Spinal cord (tissue), 10 donors: Measurements from ENCODE around the gene STK11IP. TPM values are rescaled to one million over a fixed set of nuclear protein-coding genes. Genes with fewer than 3 reads are reported as not detected.

ENCODE experiments used
- DNase-seq, 6 donors: peaks; one replicate each; pipeline versions ENCODE4 v3.0.0 to v3.0.0-alpha.2; 2013 to 2015; ENCODE audit warnings: low spot score in 6 of 6, low read depth in 4 of 6
- H3K27ac ChIP-seq: one replicate; pipeline ENCODE4 v1.5.1; 2013; ENCODE audit warnings: low read depth, low read length, control low read depth
- H3K27me3 ChIP-seq: one replicate; pipeline ENCODE4 v1.6.1; 2013; ENCODE audit warnings: low read length; ENCODE audit not compliant: control insufficient read depth, insufficient read depth
- H3K36me3 ChIP-seq: one replicate; pipeline ENCODE4 v1.6.1; 2013; ENCODE audit warnings: low read length; ENCODE audit not compliant: control insufficient read depth, insufficient read depth
- H3K4me1 ChIP-seq: one replicate; pipeline ENCODE4 v1.6.1; 2013; ENCODE audit warnings: low read length; ENCODE audit not compliant: control insufficient read depth, insufficient read depth
- H3K4me3 ChIP-seq: one replicate; pipeline ENCODE4 v1.5.1; 2013; ENCODE audit warnings: low read depth, low read length, control low read depth
- H3K9me3 ChIP-seq: one replicate; pipeline ENCODE4 v1.6.1; 2013; ENCODE audit warnings: low read length; ENCODE audit not compliant: control insufficient read depth, insufficient read depth
- WGBS: methylation state at CpG from one replicate; pipeline ENCODE4 v1.1.5; 2013; ENCODE audit warnings: missing lambda C conversion rate; ENCODE audit not compliant: insufficient coverage; 5-methylcytosine and 5-hydroxymethylcytosine counted together
- polyA plus RNA-seq, 2 donors: library from polyadenylated mRNA; unstranded; fragments of 120-200 nt; gene quantifications; one replicate each; pipeline ENCODE4 v1.2.1, GENCODE V29; 2013; ENCODE audit not compliant: insufficient read length in 2 of 2
- total RNA-seq, 2 donors: library from RNA; depleted of rRNA in 1 of 2; stranded (reverse); fragments of 120-200 nt in 1 of 2; fragments of >200 nt in 1 of 2; gene quantifications; one replicate each; pipeline versions ENCODE4 v1.2.3 to v1.2.4, GENCODE V29; 2013 to 2014
- donor health status: healthy.

Gene STK11IP
- total and polyA plus RNA-seq, 4 donors, result 23.4 to 53.9 (median 35.2) TPM

DNA sequence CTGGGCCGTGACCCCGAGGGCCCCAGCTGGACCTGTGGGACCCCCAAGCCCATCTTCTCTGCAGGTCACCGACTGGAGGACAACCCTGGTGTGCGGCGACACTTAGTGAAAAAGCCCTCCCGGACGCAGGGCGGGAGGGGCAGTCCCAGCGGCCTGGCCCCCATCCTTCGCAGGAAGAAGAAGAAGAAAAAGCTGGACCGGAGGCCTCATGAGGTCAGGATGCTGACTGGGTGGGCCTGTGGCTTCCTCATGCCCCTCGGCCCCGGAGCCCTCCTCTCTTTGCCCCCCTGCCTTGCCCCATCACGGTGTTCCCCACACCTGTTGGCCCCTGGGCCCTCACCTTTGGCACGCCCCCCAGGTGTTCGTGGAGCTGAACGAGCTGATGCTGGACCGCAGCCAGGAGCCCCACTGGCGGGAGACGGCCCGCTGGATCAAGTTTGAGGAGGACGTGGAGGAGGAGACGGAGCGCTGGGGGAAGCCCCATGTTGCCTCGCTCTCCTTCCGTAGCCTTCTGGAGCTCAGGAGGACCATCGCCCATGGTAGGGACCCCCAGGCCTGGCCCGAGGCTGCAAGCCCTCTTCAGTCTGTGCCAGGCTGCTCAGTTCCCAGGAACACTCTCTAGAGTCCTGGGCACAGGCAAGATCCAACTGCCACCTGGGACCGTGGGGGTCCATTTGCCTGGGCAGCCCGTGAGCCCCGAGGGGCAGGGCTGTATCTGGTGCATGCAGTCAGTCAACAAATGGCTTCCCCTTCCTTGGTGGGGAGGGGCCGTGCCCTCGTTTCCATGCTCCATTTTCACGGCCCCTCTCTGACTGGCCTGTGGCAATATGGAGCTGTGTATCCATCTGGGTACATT lies 34.5 kb downstream of the STK11IP start:
- H3K36me3 ChIP-seq, result peaks cover 89% of the 10 kb centered on the region
- peaks cover 23% of the 10 kb centered on the region for H3K4me1 ChIP-seq
- DNase-seq, result no peak
- WGBS, result 87% methylated on average over 31 of the region's 34 CpGs
- no peaks in the 10 kb centered on the region for H3K27me3 ChIP-seq
- H3K27ac ChIP-seq, result no peak overlapping the region
- H3K9me3 ChIP-seq, result no peaks in the 10 kb centered on the region
- H3K4me3 ChIP-seq, result no peak overlapping the region

DNA sequence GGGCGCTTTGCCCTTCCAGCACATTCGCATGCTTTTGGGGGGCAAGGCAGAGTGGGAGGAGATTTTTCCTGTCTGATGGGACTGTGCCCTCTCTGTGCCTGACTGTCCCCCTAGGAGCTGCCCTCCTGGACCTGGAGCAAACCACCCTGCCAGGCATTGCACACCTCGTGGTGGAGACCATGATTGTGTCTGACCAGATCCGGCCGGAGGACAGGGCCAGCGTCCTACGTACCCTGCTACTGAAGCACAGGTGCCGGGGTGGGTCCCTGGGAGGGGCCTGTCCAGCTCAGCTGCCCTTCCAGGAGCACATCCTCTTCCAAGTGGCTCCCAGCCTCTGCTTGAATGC lies 35.1 kb downstream of the STK11IP start:
- Histone ChIP-seq H3K4me1 (peaks cover 21% of the 10 kb centered on the region), H3K27ac (no peak overlapping the region), H3K36me3 (peaks cover 95% of the 10 kb centered on the region), H3K9me3 (no peaks in the 10 kb centered on the region), H3K27me3 (no peaks in the 10 kb centered on the region), H3K4me3 (no peak overlapping the region)
- WGBS, result 90% methylated on average over 7 of the region's 8 CpGs
- no peak for DNase-seq

DNA sequence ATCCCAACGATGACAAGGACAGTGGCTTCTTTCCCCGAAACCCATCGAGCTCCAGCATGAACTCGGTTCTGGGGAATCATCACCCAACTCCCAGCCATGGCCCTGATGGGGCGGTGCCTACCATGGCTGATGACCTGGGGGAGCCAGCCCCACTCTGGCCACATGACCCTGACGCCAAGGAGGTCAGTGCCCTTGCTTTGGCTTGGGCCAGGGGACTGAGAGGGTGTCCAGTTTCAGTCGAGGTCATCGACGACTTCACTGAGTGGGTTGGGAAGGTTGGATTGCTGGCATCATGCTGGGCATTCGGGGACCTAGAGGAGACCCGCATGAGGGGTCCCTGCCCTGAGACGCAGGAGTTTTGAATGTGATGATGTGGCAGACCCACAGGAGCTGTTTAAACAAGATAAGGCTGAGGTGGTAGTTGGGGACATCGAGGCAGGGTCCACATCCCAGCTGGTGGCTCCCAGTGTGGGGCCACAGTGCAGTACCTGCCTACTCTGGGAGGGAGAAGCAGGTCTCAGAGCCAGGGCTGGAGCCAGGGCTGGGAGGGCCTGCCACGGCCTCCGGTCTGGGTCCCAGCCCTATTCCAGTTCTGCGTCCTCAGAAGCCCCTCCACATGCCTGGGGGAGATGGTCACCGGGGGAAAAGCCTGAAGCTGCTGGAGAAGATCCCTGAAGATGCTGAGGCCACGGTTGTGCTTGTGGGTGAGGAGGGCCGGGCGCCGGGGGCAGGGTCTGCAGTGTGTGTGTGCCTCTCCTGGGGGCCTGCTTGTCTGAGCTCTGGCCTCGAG lies 35.8 kb downstream of the STK11IP start:
- Histone ChIP-seq H3K4me3 (no peak overlapping the region), H3K9me3 (no peaks in the 10 kb centered on the region), H3K27me3 (no peaks in the 10 kb centered on the region), H3K4me1 (peaks cover 14% of the 10 kb centered on the region), H3K36me3 (peaks cover 100% of the 10 kb centered on the region), H3K27ac (no peak overlapping the region)
- WGBS, result 90% methylated on average over 20 of the region's 22 CpGs
- DNase-seq, result no peak

DNA sequence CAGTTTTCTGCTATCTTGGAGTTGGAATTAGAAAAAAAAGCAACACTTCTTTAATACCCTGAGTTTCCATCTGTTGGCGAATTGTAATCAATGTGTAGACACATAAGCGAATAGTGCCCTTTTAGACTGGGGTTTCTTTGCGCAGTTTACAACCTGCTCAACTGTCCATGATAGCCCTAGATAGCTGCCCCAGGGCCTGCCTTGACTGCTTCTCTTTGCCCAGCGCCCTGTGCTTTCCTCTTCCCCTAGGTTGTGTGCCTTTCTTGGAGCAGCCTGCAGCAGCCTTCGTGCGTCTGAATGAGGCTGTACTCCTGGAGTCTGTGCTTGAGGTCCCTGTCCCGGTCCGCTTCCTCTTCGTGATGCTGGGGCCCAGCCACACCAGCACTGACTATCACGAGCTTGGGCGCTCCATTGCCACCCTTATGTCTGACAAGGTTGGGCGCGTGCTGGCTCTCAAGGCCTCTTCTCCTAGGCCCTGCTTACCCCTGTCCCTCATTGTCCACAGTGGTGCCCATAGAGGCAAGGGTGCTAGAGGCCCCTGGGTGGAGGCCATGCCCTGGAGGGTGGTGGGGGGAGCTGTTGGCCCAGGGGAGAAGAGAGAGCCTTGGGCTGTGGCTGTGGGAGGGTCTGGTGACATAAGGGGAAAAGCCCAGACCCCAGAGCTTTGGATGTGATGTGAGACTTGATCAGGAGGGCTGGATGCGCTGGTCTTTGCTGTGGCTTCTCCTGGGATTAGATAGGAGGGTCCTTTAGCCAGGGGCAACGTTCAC lies 36.7 kb downstream of the STK11IP start:
- DNase-seq, result no peak
- Histone ChIP-seq H3K27me3 (no peaks in the 10 kb centered on the region), H3K36me3 (peaks cover 100% of the 10 kb centered on the region), H3K4me3 (no peak overlapping the region), H3K4me1 (peaks cover 5% of the 10 kb centered on the region), H3K9me3 (no peaks in the 10 kb centered on the region), H3K27ac (no peak overlapping the region)
- WGBS, result 93% methylated on average over 13 of the region's 15 CpGs

GRCh38 chr2:219634951-219635751 lies 37.5 kb downstream of the STK11IP start:
- 85% methylated on average over 22 of the region's 22 CpGs for WGBS
- no peak for DNase-seq
- Histone ChIP-seq H3K36me3 (peaks cover 98% of the 10 kb centered on the region), H3K27me3 (no peaks in the 10 kb centered on the region), H3K27ac (no peak overlapping the region), H3K4me3 (no peak overlapping the region), H3K4me1 (peaks cover 1% of the 10 kb centered on the region), H3K9me3 (no peaks in the 10 kb centered on the region)

DNA sequence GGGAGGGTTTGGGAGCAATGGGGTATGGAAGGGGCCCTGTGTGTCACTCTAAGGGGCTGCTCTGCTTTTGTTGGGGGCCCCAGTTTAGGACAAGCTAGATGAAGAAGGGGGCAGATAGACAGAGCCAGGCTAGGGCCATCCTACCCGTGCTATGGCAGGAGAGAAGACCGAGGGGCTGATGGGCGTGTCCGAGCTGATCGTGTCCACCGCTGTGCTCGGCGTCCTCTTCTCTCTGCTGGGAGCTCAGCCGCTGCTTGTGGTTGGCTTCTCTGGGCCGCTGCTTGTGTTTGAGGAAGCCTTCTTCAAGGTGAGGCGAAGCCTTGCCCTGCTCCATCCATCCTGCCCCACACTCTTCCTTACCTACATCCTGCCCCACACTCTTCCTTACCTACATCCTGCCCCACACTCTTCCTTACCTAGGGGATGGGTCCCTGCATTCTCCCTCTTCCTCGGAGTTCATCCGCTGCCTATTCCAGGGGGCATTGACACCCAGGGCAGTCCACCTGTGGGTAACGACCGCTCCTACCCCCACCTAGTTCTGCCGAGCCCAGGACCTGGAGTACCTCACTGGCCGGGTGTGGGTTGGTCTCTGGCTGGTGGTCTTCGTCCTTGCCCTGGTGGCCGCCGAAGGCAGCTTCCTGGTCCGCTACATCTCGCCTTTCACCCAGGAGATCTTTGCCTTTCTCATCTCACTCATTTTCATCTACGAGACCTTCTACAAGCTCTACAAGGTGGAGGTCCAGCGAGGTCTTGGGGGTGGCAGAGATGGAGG lies 38.7 kb downstream of the STK11IP start:
- DNase-seq, result no peak
- no peaks in the 10 kb centered on the region for H3K27me3 ChIP-seq
- H3K36me3 ChIP-seq, result peaks cover 93% of the 10 kb centered on the region
- H3K9me3 ChIP-seq, result no peaks in the 10 kb centered on the region
- no peak overlapping the region for H3K4me3 ChIP-seq
- H3K4me1 ChIP-seq, result peaks cover under 1% of the 10 kb centered on the region
- 87% methylated on average over 19 of the region's 24 CpGs for WGBS
- H3K27ac ChIP-seq, result no peak overlapping the region

DNA sequence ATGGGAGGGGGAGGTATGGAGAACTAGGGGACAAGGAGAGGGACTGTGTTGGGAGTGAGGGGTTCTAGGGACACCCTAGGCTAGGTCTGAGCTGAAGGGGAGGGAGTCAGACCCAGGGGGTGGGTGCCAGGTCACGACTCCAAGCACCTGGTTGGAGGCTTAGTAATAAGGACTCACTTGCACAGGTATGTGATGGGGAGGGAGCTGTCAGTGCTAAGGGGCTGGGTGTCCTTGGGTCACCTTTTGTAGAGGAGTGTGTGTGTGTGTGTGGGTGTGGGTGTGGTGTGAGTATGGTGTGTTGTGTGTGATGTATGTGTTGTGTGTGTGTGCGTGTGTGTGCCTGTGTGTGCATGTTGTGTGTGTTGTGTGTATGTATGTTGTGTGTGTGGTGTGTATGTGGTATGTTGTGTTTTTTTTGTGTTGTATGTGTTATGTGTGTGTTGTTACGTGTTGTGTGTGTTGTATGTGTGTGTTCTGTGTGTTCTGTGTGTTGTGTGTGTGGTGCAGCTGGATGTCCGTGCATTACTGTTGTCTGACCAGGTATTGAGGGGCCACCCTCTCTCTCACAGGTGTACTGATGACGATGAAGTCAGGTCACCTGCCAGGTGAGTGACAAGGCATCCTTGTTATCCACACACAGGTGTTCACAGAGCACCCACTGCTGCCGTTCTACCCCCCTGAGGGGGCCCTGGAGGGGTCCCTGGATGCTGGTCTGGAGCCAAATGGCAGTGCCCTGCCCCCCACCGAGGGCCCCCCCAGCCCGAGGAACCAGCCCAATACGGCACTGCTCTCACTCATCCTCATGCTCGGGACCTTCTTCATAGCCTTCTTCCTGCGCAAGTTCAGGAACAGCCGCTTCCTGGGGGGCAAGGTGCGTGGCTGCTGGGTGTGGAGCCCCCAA lies 39.5 kb downstream of the STK11IP start:
- Histone ChIP-seq H3K27me3 (no peaks in the 10 kb centered on the region), H3K4me3 (no peak overlapping the region), H3K36me3 (peaks cover 92% of the 10 kb centered on the region), H3K27ac (no peak overlapping the region), H3K4me1 (peaks cover 9% of the 10 kb centered on the region), H3K9me3 (no peaks in the 10 kb centered on the region)
- 86% methylated on average over 10 of the region's 13 CpGs for WGBS
- no peak for DNase-seq

- Histone ChIP-seq H3K4me3 (no peak overlapping the region), H3K9me3 (no peaks in the 10 kb centered on the region), H3K4me1 (peaks cover 15% of the 10 kb centered on the region), H3K36me3 (peaks cover 86% of the 10 kb centered on the region), H3K27ac (no peak overlapping the region), H3K27me3 (no peaks in the 10 kb centered on the region)
- DNase-seq, result no peak
- 90% methylated on average over 8 of the region's 9 CpGs for WGBS
Observed at GRCh38 chr2:219637842-219638185, 40.2 kb downstream of the STK11IP start.
